Measurements from ENCODE around the gene HOXA4.

HOXA4 gene

DNA sequence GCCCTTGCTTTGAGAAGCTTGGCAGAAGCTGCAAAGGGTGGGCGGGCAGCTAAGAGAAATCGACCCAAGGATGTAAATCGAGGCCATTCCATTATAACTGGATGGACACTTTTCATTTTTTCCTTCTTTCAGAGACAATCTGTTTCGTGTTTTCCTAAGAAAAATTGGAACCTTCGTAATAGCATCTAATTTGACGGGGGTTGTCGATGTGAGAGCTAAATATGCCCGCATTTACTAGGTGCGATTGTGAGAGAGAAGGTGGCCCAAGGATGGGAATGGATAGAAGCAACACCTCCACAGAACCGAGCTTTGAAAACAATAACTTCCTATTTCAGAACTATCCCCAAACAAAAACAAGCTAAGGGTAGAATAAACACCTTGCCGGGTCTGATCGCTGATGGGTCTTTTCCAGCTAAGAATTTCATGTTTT lies 848 bp upstream of the HOXA4 start:
- no peak for DNase-seq

DNA sequence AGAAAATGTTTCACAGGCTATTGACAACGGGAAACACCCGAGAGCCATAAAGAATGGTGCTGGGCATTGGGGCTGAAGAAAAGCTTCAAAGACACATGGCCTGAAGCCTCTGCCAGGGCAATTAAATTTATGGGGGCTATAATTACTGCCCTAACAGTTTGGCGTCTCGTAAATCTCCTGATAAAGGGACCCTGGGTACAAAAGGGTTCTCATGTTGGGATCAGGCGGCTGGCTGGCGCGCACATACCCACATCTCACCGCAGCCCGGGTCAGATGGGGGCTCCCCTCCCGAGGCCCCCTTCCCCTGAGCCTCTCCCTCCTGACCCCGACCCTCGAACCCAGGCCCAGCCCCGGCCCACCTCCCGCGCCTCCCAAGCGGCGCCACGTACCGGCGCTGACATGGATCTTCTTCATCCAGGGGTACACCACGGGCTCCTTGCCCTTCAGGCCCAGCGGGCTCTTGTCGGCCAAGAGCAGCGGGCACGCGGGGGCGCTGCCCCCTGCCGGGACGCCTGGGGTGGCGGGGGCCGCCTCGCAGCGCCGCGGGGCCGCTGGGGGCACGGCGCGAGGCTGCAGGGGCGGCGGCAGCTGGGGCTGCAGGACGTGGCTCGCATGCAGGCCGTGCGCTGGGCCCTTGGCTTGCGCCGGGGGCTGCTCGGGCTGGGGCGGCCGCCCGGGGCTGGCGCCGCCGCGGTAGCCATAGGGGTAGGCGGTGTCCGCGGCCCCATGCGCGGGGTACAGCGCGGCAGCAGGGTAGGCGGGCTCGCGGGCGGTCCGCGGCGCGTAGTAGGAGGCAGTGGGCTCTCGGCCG lies 623 bp downstream of the HOXA4 start:
- peak; percentile 47 for DNase-seq

DNA sequence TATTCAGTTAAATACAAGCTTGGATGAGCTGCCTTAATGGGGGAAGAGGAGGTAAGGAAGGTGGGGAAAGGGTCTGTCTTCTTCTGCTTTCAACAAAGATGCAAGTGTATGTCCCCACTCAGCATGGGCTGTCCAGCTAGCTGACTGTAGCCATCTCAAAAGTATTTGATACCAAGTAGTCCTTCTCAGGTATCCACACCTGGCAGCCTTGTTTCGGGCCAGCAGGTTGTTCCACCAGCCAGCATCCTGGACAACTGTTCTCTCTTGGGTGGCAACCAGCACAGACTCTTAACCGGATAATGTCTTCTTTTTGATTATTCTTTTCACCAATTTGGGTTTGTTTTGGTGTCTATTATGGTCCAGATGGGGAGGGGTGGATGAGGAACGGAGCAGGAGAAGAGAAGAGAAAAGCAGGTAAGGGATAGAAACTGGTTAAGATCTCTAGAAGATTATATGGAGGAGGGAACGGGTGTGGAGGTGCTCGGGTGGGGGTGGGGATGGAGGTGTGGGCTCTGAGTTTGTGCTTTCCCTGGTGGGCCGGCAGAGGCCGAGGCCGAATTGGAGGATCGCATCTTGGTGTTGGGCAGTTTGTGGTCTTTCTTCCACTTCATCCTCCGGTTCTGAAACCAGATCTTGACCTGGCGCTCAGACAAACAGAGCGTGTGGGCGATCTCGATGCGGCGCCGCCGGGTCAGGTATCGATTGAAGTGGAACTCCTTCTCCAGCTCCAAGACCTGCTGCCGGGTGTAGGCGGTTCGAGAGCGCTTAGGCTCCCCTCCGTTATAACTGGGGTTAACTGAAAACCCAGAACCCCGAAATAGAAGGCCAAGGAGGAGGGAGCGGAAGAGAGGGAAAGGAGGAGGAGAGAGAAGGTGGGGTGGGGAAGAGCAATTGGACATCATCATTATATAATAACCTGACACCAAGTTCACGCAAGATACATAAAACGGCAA lies 1.5 kb downstream of the HOXA4 start:
- peak; percentile 32 for DNase-seq

DNA sequence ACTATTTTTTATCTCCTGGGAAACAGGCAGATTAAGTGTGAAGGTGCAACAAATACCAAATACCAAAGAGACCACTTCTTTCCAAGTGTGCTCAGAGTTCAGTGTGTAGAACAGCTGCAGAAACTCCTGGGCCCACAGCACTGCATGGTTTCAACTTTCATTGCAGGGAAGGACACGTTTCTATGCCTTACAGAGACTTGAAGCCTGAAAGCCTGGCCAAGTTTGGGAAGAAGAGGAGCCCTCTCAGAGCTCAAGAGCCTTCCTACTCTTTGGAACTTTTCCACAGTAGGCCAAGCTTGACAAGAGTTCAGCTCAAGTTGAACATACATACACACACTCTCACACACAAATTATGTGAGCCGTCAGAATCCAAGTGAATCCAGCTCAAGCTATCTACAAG lies 2.5 kb downstream of the HOXA4 start:
- peak; percentile 72 for DNase-seq

DNA sequence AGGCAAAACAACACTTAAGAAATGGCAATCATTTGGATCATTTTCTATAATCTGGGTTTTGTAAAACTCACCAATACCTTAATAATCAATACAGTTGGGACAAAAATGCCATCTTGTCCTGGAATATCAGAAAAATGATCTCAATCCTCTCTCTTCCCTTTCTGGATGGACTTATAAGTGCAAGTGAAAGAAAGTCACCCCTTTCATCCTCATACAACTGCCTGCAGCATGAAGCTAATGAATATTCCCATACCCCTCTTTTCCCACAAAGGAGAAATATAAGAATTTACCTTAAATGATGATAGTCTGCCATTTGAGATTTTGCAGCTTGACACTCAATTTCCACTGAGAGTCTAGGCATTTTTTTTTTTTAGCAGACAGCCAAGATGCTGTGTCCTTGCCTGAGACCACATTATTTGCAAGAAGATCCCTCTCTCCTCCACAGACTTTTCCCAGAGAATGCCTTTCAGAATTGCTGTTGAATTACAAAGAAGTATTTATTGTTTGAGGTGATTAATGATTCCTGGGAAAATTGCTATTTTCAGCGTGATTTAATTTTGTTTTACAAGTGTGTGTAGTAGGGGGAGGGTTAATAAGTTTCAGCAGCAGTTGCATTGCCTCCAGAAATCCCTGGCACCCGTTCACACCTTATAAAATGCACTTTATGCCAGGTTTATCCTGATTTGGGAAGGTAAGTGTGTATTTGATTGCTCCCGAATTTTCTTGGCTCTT lies 3.8 kb downstream of the HOXA4 start:
- no peak for DNase-seq

DNA sequence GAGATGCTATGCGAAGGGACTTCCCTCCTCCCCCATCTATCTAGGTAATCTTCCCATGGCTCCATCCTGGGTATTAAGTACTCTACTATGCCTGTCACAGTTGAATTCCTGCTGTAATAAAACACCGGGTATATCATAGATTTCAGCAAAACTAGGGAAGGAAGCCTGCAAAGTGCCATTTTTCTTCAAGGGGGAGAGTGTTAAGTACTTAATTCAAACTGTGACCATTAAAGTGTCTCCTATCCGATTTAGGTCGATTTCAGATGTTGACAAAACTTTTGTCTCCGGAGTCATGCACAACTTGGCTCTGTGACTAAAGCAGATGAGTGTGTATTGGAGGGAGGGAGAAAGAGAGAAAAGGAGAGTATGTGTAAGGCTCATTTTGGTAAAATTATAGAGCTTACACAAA lies 4.6 kb downstream of the HOXA4 start:
- DNase-seq = no peak

DNA sequence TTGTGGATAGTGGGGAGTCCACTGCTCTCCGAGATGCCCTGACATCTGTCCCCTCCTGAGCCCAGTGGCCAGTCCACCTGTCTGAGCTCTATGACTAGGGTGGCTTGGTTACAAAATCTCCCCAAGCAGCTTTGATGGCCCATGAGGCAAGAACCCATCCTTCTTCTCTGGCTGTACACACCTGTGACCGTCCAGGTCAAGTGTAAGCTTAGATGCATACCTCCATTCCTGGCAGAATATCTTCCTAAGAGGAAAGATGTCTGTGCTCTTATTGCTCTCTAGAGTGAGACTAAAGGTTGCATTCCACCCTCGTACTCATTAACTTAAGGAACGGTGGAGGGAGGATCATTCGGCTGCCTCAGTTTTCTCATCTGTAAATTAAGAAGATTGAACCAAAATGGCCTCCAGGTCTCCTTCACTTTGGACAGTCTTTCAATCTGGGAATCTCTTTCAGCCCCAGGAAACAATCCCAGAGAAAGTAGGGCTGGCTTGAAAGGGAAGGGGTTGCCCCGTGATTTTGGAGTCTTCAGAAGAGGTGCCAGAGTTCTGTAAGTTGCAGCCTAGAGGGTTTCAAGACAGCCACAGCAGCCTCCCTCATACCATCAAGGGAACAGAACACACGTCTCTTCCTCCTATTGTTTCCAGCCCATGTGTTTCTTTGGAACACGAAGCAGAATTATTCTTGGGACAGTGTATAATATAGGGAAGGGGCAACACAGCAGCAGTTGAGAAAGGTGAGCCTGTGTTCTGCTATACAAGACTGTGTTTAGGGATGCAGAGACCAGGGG lies 5.5 kb downstream of the HOXA4 start:
- DNase-seq = no peak

DNA sequence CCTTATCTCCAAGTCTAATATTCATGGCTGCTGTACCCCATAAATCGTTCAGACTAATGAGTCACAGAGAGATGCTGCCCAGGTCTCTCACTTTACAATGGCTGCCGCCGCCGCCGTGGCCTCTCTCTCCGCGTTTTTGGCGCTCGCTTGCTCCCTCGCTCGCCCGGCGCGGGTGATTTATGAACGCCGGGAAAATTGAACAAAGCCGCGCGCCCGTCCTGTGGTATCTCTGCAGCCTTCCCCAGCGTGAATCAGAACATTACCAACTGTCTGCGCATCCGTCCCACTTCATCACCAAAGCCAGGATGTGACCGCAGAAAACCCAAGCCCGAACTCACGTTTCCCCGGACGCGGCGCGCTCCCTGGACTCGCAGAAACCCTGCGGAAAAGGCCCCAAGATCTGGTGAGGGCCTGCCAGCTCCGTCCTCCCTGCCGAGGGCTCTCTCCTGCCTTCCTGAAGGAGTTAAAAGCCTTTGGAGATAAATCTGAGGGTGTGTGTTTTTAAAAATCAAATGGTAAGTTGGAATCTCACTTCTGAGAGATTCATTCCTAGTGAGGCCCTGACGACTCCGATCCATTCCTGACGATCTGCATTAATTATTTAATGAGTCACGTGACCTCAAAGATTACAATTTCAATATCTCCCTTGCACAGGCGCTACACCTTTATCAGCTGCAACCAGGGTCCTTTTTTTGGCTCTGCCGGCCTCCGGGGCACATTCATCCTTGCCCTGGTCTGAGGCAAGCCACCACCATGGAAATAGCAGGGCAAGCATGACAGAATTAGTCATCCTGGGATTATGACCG lies 6.3 kb downstream of the HOXA4 start:
- DNase-seq = no peak

DNA sequence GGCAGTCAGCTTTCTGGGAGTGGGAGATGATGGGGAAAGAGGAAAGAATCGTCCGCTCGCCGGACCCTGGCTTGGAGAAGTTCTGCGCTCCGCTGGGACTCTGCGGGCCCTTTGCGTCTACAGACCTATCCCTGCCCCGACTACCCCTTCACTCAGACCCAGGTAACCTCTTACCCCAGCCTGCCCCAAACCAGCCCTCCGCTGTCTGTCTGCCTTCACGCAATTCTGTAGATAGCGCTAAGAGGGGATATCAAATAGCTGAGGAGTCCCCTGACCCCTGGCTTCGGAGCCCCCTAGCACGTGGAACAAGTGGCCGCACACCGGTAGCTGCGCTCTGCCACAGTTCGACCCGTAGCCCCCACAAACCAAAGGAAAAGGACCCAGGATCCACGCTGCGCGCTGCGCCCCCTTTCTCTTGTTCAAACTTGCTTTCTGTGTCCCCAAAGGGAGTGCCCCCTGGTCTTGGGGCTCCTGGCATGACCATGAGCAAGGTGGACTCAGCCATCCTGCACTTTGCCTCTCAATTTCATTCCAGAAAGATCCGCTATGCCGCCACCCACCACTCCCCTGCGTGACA lies 7.0 kb downstream of the HOXA4 start:
- no peak for DNase-seq

DNA sequence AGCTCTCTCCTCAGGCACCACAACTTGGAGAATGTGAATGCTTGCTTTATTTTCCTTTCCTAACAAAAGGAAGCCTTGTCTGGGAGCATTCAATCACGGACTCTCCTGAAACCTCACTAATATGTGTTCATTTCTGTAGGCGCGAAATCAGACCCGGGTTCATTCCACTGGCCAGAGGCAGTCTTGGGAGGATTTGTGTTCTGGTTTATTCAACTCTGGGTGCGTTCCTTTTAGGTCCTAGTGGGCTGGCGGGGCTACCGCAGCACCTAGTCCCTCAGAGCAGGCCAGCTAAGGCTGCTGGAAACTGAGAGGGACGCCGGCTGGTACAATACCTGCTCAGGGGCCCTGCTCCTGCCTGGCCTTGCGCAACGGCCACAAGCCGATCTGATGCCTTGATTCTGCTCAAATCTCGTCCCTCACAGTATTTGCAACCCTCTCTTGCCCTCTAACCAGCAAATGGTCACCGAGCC lies 7.5 kb downstream of the HOXA4 start:
- no peak for DNase-seq

DNA sequence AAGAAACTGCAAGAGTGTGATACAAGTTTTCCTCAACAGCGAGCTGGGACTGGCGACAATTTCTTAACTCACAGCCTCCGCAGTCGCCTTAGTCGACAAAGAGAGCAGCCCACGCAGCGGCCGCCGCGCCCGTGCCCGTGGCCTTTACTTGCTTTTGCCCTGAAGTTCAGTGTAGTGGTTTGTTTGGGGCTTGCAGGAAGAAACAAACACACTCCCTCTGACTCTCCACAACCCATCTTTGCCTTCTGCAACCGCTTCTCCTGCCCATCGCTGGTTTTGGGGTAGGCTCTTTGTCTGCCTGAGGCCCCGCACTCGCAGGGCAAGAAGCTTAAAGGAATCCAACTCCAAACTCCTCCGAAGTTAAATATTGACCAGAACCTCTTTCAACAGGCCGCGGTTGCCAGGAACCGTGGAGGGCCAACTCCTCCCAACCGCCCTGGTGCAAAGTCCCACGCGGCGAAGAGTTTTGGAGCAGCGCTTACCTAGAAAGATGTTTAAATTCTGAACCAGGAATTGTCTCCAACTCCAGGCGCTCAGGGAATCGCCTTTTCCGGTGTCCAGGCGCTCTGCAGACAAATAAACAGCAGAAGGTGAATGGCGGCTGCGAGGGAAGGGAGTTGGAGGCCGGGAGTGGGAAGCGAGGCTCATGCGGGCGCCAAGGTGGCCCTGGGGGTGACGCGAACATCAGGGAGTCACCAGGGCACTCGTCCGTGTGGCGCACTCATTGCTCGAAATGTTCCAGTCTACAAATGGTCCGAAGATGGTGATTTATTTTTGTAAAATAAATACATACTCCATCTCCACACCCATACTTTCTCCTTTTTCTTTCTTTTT lies 8.3 kb downstream of the HOXA4 start:
- peak; percentile 27 for DNase-seq

DNA sequence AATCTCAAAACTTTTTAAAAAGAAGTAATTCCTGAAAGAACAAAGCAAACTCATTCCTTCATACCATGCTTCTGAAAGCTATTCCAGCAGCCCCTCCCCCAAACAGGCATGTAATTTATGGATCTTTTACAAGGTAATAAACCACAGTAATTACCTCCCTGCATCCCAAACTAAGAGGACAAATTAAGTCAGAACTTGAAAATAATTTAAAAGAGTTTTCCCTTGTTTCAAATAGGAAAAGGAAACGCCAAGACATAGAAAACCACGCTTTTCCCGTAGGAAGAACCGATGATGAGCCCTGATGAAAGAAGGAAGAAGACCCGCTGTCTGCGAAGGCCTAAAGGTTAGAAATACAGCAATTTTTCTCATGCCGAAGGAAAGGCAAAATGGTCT lies 8.9 kb downstream of the HOXA4 start:
- no peak for DNase-seq

DNA sequence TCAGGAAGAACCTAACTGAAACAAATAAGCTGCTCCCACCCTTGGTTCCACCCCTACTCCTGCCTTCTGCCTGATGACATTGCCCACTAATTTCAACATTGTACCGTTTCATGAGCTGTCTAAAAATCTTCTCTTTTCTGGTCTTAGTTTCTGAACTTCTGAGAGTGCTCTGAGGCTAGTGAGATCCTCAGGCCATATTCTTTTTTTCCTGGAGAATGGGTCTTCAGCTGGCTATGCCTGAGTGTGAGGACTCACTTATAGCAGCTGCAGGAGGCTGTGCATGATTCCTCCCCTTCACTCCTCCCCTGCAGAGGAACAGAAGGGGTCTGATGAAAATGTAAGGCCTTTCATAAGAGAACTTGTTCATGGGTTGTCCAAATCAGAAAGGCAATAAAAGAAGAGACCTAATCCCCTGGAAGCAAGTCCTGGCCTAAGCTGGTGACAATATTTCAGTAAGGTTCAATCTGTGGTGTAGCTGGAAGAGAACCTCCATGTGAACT lies 11.1 kb downstream of the HOXA4 start:
- no peak for DNase-seq

DNA sequence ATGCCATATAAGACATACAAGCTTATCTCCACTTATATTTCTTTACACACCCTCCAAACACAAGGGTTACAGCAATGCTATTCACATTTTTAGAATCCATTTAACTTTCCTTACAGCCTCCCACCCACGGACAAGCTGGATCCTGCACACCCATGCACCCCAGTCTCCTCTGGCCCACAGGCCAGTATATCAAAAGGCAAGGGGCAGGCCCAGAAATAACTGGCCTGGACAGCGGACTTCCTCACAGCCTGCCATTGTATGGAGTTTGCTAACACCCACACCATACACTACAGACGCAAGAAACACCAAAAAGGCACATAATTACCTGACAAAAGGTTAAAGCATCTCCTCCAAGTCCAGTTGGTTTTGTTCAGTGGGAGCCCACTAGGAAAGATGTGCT lies 12.0 kb downstream of the HOXA4 start:
- no peak for DNase-seq

DNA sequence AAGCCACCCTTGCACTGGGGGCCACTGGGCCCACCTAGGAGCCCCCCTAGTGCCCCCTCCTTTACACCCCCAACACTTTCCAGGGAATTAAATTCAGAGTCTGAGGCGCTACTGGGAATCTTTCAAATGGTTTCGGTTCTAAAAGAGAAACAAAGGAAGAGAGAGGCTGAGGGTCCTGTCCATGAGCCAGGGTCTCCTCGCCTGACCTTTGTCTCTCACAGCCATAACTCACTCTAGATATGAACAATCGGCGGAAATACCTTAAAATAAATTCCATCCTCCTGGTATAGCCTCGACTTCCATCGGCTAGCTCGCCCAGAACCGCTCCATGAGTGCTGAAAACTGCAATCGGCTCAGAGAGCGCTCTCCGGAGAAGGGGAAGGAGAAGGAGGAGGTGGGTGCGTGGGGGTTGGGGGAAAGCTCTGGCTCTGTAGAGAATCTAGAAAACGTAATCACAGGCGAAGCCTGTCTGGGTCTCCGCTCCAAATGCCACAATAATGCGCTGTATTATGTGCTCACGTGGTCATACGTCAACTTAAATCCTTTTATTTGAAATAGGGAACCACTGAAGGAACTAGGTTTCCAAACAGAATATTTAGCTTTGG lies 12.6 kb downstream of the HOXA4 start:
- DNase-seq = no peak

DNA sequence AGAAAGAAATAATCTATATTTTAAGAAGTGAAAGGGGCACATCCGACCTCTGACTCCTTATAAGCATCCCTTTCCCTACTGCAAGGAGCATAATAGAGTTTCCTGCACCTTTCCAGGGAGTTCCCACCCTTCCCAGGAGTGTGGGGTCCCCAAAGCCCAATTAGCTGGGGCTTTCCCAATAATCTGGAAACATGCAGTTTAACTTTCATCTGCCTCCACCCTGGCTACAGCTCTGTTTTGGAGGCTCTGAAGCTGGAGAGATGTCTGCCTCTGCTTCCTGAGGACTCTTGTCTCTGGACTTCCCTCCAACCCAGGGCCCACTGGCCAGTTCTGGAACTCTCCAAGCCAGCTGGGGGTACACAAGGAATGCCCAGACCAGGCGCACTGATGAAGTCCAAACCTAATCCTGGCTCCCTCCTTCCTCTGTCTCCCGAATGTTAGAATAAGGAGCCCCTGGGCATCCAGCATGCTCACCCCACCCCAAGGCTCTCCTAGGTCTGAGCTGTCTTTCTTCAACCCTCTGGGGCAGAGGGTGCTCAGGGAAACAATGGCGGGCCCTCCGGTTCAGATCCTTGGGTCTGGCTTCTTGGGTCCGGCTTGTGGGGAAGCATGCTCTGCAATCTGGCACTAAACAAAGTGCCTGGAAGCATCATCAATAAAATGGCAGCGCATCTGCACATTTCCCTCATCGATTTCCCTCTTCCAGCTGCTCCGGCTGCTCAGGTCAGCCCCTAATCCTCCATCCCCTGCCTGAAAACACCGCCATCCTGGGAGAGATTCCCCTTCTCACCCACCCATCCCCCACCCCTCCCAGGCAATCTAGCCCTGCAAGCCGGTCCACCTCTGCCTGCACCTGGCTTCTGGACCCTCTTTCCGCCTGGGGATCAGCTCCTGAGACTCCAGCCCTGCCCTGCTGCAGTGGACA lies 13.3 kb downstream of the HOXA4 start:
- DNase-seq = no peak

DNA sequence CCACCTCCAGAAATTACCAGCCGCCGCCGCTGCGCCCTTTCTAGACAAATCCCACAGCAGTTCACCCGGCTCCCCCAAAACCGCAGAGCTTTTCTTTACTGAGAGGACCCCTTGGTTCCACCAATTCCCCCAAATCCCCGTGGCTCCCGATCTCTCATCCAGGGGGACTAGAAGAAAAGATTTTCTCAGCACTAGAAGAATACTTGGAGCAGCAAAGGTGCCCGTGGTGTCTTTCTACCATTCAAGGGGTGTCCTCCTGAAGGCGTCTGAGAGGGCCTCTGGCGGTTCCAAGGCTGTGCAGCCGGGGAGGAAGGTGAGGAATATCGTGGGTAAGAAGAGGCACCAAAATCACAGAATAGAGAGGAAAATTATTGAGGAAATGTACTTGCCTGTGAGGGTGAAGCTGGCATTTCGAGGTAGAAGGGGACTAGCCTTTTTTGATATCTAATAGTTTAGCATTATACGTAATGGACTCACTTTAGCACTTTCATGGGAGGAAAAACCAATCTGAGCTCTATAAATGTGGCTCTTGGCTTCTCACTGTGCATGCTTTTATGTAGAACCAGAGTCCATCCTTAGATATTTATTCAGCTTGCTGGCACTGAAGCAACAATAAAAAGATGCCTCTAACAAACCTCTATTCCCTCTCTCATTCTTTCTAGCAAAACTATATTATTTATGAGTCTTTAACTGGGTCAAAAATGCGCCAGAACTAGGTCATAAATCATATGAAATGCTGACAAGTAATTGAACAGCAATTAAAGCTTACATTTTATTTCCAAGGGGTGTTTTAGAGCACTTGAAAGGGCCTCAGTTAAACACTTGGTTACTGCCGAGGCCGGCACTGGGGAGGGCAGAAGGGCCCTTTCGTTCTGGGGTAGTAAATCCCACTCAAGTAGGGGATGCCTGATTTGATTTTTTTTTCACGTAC lies 14.3 kb downstream of the HOXA4 start:
- peak; percentile 34 for DNase-seq

All from left hindlimb (tissue), 1 donor.